AG08395 (cell line): Measurements from ENCODE around the gene SYTL3.

Source experiments
- DNase-seq: peaks from one replicate; pipeline ENCODE4 v3.0.0; 2012; ENCODE audit warnings: mixed read lengths, low spot score

The SYTL3 gene

GRCh38 chr6:158759966-158760617 lies 110.2 kb downstream of the SYTL3 start:
- DNase-seq: no peak

GRCh38 chr6:158760618-158761250 lies 110.9 kb downstream of the SYTL3 start:
- no peak for DNase-seq

GRCh38 chr6:158761746-158762145 lies 111.9 kb downstream of the SYTL3 start:
- no peak for DNase-seq

- no peak for DNase-seq
Measured at GRCh38 chr6:158762787-158763433, 113.1 kb downstream of the SYTL3 start.

GRCh38 chr6:158763434-158764182 lies 113.8 kb downstream of the SYTL3 start:
- no peak for DNase-seq

- DNase-seq: no peak
Measured at GRCh38 chr6:158764183-158764849, 114.5 kb downstream of the SYTL3 start.

- no peak for DNase-seq
Measured at GRCh38 chr6:158764926-158765325, 115.1 kb downstream of the SYTL3 start.

- no peak for DNase-seq
Measured at GRCh38 chr6:158765499-158766068, 115.7 kb downstream of the SYTL3 start.

GRCh38 chr6:158766621-158767455 lies 117.0 kb downstream of the SYTL3 start:
- DNase-seq: no peak

- no peak for DNase-seq
Measured at GRCh38 chr6:158767709-158768108, 117.9 kb downstream of the SYTL3 start.

- DNase-seq: no peak
Measured at GRCh38 chr6:158768436-158768835, 118.6 kb downstream of the SYTL3 start.

GRCh38 chr6:158769234-158769770 lies 119.4 kb downstream of the SYTL3 start:
- no peak for DNase-seq

- no peak for DNase-seq
Measured at GRCh38 chr6:158769771-158770432, 120.0 kb downstream of the SYTL3 start.

GRCh38 chr6:158770533-158771330 lies 120.9 kb downstream of the SYTL3 start:
- no peak for DNase-seq

GRCh38 chr6:158771399-158772152 lies 121.7 kb downstream of the SYTL3 start:
- no peak for DNase-seq

GRCh38 chr6:158772172-158772571 lies 122.3 kb downstream of the SYTL3 start:
- peak; percentile 12 for DNase-seq

GRCh38 chr6:158772851-158773371 lies 123.1 kb downstream of the SYTL3 start:
- peak; percentile 87 for DNase-seq
